ENCODE data around the gene VEZF1.
A peak's percentile ranks its signal among the peaks of the same experiment; 100 is the strongest.

Gene VEZF1

GRCh38 chr17:57999010-57999495 is 11.0 kb upstream of the VEZF1 start:
- DNase-seq (ENCODE audit: low read depth): no peak

GRCh38 chr17:57997085-57997809 is 9.2 kb upstream of the VEZF1 start:
- DNase-seq (ENCODE audit: low read depth): no peak

GRCh38 chr17:57995076-57995956 is 7.3 kb upstream of the VEZF1 start:
- DNase-seq (ENCODE audit: low read depth): peak; percentile 89

DNA sequence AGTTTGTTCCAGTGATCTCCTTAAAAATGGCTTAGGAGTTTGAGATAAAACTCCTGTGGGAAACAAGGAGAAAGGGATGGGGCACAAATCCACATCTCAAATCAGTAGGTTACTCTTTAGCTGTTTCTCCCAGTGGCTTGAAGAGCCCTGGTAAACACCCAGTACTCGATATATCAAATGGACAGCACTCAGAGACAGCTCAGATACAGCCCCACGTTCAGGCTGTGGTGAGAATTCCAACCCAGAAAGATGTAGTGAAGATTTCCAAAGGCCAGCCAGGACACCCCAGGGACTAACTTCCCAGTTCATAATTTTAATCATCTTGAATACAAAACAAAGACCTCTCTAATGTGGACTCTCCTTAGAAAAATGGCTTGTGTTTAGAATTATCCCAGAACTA is 6.4 kb upstream of the VEZF1 start:
- no peak for DNase-seq (ENCODE audit: low read depth)

DNA sequence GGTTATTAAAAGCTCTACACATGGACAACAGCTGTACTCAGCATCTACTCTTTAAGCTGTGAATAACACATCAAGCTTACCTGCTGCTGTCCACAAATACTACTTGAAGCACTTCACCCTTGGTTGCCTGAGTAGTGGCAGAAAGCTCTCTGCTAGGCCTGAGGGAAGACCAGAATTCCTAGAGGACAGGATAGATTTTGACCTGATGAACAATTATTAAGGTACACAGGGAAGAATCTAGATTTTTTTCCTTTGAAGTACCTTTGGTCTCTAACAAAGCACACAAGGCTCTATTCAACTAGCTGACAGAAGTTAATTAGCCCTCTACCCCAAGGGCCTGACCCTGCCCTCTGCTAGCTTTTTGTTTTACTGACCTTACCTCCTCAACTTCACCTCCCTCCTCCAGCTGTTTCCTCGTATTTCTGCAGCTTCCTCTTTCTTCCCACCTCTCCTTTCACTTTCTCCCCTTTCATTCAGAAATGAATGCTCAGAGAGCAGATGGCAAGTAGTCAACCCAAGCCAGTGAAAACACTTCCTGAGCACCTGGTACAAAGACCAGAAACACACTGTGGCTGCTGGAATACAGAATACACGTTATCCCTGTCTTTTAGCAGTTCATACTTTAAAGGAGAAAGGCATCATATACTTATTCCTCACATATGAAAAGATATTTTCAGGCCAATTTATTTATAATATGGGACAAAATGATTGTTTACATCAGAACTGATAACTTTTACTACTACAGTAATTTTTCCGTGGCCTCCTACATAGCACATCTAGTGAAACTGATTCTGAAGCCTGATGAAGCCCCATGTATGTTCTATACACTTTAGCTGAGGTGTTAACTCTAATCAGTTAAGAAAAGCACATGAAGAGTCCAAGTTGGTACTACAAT is 5.7 kb upstream of the VEZF1 start:
- no peak for DNase-seq (ENCODE audit: low read depth)

- no peak for DNase-seq (ENCODE audit: low read depth)
These were observed 3.5 kb upstream of the VEZF1 start for GRCh38 chr17:57991537-57991936.

DNA sequence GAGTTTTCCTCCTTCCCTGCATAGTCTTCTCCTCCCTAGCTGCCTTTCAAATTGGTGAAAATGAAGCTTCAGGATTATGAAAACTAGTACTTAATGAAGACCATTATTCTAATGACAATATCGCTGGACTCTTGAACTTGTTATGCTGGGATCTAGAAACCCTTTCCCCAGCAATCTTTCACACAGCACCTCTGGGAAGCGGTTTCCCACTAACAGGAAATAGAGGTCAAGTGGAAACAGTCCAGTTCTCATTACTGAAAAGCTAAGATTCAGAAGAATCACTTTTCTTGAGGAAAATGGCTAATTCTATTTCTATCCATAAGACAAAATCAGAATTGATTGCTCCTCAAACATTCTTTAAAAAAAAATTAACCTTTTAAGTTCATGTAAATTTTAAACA is 2.0 kb upstream of the VEZF1 start:
- no peak for DNase-seq (ENCODE audit: low read depth)

GRCh38 chr17:57988301-57989250 is 522 bp upstream of the VEZF1 start:
- peak; percentile 85 for DNase-seq (ENCODE audit: low read depth)

GRCh38 chr17:57986841-57987580 is 1.0 kb downstream of the VEZF1 start:
- DNase-seq (ENCODE audit: low read depth): peak; percentile 91

- peak; percentile 89 for DNase-seq (ENCODE audit: low read depth)
These were observed 2.4 kb downstream of the VEZF1 start for GRCh38 chr17:57985675-57985974.

DNA sequence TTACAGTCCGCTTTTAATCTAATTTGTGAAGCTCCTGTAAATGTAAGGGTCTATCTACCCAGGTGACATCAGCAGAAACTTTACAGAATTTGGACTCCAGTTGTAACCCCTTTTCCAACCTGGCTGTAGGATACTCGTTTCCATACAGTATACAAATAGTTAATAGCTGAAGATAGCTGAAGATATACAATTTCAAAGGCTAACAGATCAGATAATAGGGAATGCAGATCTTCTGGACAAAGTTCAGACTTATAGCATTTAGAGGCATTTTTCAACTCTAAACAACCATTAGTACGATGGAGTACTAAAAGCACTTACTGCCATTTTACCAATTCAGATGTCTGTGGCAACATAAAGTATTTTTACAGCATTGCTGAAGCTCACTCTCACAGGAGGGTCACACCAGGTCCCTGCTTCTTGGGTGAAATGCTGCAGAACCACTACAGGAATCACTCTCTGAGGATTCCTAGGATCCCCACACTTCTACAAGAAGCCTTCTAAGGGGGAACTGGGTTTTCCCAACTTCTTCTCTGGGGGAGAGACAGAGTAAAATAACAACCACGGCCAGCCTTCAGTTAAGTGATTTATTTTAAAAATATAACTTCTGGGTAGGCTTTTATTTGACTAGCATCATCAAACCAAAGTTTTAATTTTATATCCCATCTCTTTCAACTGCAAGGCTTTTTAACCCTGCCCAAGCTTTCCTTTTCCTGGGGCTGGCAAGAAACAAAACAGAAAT is 2.9 kb downstream of the VEZF1 start:
- DNase-seq (ENCODE audit: low read depth): no peak

DNA sequence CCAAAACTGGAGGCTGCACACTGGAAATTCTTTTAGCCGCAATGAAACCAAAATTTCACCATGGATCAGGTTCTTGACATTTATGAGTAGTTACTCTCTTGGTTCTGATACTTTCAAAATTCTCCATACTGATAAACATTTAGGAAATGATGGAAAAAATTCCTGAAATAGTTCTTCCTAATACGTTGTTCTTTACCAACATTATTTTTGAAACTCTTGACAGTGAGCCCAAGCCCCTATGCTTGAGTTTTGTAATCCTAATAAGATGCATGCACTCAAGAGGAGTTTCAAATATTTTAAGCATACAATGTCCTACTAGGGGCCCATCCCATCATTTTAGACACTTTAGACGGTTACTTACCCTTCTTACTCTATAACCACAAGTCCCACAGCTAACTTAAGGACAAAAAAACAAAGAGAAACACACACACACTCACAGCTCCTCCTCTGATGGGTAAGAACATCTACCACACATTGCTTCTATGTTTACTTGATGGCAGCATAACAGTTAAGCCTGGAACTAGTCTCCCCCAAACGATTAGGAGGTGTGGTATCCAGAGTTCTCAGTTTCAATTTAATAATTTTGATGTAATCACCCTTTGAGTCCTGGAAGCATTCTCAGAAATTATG is 3.7 kb downstream of the VEZF1 start:
- no peak for DNase-seq (ENCODE audit: low read depth)

GRCh38 chr17:57983446-57983845 is 4.6 kb downstream of the VEZF1 start:
- no peak for DNase-seq (ENCODE audit: low read depth)

DNA sequence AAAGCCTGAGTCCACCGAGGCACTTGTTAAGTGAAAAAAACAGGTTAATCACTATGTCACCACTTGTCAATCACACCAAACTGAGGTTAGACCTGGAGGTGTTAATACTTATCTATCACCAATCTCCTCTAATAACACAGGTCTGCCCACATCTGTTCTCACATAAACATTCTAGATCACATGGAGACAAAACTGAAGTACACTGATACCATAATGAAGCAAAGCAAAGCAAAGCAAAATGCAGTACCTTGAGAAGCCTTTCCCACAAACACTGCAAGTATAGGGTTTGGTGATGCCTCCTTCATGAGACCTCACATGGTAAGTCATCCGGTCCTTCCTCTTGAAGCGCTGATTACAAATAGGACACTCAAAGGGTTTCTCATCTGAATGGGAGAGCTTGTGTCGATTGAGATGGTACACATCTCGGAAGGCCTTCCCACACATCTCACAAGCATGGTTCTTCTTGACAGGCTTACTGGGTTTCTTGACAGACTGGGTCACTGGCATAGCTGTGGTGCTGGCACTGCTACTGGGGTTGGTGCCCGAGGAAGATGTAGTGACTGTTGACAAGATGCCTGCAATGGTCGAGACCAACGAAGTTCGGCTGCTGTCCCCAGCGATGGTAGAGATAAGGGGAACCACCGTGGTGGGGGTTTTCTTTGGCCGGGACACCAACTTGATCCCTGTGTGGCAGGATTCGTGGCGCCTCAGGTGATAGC is 5.4 kb downstream of the VEZF1 start:
- no peak for DNase-seq (ENCODE audit: low read depth)

- no peak for DNase-seq (ENCODE audit: low read depth)
These were observed 7.5 kb downstream of the VEZF1 start for GRCh38 chr17:57980522-57980921.

DNA sequence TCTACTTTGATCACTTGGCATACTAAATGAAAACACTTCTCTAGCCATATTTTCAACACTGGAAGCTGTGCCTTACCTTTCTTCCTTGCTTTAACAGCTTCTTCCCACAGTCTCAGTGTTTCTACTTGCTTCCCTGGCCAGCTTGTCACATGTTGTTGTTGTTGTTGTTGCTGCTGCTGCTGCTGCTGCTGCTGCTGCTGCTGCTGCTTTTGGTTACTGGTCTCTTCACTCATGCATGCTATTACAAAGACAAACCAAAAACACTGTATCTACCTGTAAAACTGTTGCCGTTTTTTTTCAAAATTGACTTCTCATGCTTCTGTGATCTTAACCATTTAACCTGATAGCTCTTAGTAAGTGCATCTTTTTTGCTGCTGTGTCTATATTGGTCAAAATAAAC is 9.0 kb downstream of the VEZF1 start:
- DNase-seq (ENCODE audit: low read depth): no peak

- no peak for DNase-seq (ENCODE audit: low read depth)
These were observed 11.5 kb downstream of the VEZF1 start for GRCh38 chr17:57976594-57976993.

DNA sequence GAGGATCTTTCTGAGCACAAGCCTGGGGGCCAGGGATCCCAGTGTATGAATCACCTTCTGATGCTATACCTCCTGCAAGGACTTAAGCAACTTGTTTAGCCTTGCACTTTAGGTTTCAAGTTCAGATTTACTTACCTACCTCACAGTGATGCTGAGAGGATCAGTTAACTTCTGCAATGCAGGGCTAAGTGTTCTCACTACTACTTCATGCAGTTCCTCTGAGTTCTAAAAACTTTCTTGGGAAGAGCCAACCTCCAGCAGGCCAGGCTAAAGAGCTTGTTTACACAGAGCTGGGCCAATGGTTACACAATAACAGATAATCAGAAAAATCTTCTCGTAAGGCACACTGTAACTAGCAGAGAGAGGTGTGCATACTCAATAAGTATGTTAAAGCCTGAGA is 13.0 kb downstream of the VEZF1 start:
- no peak for DNase-seq (ENCODE audit: low read depth)

Data from ELR (cell line).